Measurements from ENCODE around the gene PPP1R12A.
"Not testable (repeated sequence)": the region's sequence is repeated elsewhere in the genome, so short reads cannot be mapped to it uniquely, and the experiment has no call there.

Gene PPP1R12A

GRCh38 chr12:79935021-79935623, at the start of gene PPP1R12A:
Gene PPP1R12A, minus strand, starts transcription at chr12:79935097. Its CDS starts 166 bp downstream, at chr12:79934931.
- peak; percentile 97 for DNase-seq

- peak; percentile 62 for DNase-seq
These were observed 49.2 kb upstream of the PPP1R12A start for GRCh38 chr12:79983986-79984620.

- peak; percentile 95 for DNase-seq
These were observed 48.6 kb upstream of the PPP1R12A start for GRCh38 chr12:79983492-79983891.

GRCh38 chr12:79982086-79983062, 47.5 kb upstream of the PPP1R12A start:
- peak; percentile 10 for DNase-seq

GRCh38 chr12:79978692-79979091, 43.8 kb upstream of the PPP1R12A start:
- DNase-seq: no peak

- peak; percentile 51 for DNase-seq
These were observed 43.1 kb upstream of the PPP1R12A start for GRCh38 chr12:79977856-79978460.

- no peak for DNase-seq
These were observed 40.2 kb upstream of the PPP1R12A start for GRCh38 chr12:79975143-79975542.

GRCh38 chr12:79973801-79974200, 38.9 kb upstream of the PPP1R12A start:
- no peak for DNase-seq

GRCh38 chr12:79964100-79964627, 29.3 kb upstream of the PPP1R12A start:
- no peak for DNase-seq

- no peak for DNase-seq
These were observed 26.5 kb upstream of the PPP1R12A start for GRCh38 chr12:79961411-79961810.

GRCh38 chr12:79959484-79959883, 24.6 kb upstream of the PPP1R12A start:
- DNase-seq: no peak

- no peak for DNase-seq
These were observed 22.0 kb upstream of the PPP1R12A start for GRCh38 chr12:79956896-79957295.

GRCh38 chr12:79955561-79955960, 20.7 kb upstream of the PPP1R12A start:
- no peak for DNase-seq

GRCh38 chr12:79954037-79954610, 19.2 kb upstream of the PPP1R12A start:
- DNase-seq: no peak

GRCh38 chr12:79949098-79949497, 14.2 kb upstream of the PPP1R12A start:
- DNase-seq: no peak

- no peak for DNase-seq
These were observed 10.5 kb upstream of the PPP1R12A start for GRCh38 chr12:79945433-79945832.

- no peak for DNase-seq
These were observed 9.7 kb upstream of the PPP1R12A start for GRCh38 chr12:79944565-79944964.

GRCh38 chr12:79942846-79943245, 7.9 kb upstream of the PPP1R12A start:
- DNase-seq: not testable (repeated sequence)

- DNase-seq: no peak
These were observed 4.9 kb upstream of the PPP1R12A start for GRCh38 chr12:79939728-79940310.

- no peak for DNase-seq
These were observed 3.9 kb upstream of the PPP1R12A start for GRCh38 chr12:79938843-79939242.

- DNase-seq: peak; percentile 16
These were observed 1.8 kb upstream of the PPP1R12A start for GRCh38 chr12:79936670-79937069.
